ENCODE data around the gene COX19. TPM values are rescaled to one million over a fixed set of nuclear protein-coding genes. Genes with fewer than 3 reads are reported as not detected.
"Not testable (repeated sequence)": the region's sequence is repeated elsewhere in the genome, so short reads cannot be mapped to it uniquely, and the experiment has no call there.

The COX19 gene
- total RNA-seq, 4 donors from 2014 or later = 15.9 to 41.3 (median 24.7) TPM

DNA sequence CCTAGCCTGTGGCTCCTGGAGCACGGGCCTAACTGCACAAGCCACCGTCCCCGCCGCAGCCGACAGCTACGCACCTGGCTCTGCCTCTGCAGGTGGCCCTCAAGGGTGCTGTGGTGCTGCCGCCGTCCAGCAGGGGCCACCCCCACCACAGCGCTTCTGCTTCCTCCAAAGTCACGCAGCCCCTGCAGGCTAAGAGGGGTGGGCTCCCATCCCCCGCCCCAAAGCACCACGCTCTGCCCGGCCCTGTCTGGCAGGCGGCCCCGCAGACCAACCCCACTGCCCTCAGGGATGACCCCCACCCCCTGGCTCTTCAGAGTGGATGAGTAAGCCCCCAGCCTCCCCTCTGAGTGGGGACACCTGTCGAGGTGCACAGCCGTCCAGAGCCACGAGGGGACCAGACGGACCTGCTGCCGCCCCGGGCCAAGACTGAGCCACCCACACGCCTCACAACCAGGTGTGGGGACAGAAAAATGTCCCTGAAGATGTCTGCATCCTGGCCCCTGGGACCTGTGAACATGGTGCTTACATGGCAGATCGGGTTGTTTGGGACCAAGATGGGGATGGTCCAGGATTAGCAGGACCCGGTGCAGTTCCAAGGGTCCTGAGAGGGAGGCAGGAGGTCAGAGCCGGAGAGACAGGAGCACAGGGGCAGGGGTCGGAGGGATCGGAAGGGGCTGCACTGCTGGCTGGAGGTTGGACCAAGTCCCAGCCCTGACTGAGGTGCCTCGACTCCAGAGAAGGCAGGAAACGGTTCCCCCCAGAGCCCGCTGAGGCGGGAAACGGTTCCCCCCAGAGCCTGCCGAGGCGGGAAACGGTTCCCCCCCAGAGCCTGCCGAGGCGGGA is 11.9 kb downstream of the COX19 start:
- no peaks in the 10 kb centered on the region for H3K27me3 ChIP-seq
- H3K4me3 ChIP-seq = peak overlapping the region in 1 of 4 donors; percentile 12
- H3K27ac ChIP-seq = no peak overlapping the region
- TF ChIP-seq POLR2A (IDR thresholded peaks at IDR 0.05) (no peak), CTCF (IDR thresholded peaks at IDR 0.05) (peak in 2 of 6 experiments; percentile 22 to 41)
- peaks cover 0 to 20% (median 0%) of the 10 kb centered on the region in 3 donors for H3K36me3 ChIP-seq
- peak; percentile 48 to 66 (median 50) for DNase-seq
- H3K9me3 ChIP-seq = no peaks in the 10 kb centered on the region
- peaks cover 0 to 27% (median 15%) of the 10 kb centered on the region in 4 donors for H3K4me1 ChIP-seq

DNA sequence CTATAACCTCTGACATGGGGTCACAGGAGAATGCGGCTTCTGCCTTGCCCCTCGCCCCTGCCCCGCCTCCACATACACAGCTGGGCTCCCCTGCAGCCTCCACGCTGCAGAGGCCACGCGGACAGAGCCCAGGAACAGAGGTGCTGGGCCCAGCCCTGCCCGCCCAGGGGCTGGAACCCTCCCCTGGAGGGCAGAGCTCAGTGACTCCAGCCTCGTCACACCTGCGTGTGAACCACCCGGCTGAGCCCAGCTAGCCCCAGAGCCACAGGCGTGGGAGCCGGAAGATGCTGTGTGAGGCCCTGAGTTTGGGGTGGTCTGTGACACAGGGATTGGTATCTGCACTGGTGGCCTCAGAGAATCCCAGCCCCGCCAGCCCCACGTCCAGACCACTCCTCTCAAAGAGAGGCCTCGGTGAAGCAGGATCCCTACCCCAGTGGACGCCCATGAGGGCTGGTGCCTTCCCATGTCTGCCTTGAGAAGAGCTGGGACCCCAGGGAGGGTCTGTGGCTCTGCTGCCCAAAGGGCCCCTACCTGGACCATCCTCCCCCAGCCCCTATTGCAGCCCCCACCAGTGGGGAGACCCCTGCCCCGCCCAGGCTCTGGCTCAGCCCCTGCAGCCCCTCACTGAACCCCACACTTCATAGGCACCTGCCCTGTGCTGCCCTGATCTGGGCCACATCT is 12.8 kb downstream of the COX19 start:
- Histone ChIP-seq H3K27ac (no peak overlapping the region), H3K36me3 (peaks cover 0 to 11% (median 0%) of the 10 kb centered on the region in 3 donors), H3K4me3 (no peak overlapping the region), H3K9me3 (no peaks in the 10 kb centered on the region), H3K4me1 (peaks cover 0 to 27% (median 15%) of the 10 kb centered on the region in 4 donors), H3K27me3 (no peaks in the 10 kb centered on the region)
- DNase-seq = peak in 1 of 3 donors; percentile 45
- TF ChIP-seq POLR2A (IDR thresholded peaks at IDR 0.05) = no peak
- TF ChIP-seq CTCF (IDR thresholded peaks at IDR 0.05) = no peak

DNA sequence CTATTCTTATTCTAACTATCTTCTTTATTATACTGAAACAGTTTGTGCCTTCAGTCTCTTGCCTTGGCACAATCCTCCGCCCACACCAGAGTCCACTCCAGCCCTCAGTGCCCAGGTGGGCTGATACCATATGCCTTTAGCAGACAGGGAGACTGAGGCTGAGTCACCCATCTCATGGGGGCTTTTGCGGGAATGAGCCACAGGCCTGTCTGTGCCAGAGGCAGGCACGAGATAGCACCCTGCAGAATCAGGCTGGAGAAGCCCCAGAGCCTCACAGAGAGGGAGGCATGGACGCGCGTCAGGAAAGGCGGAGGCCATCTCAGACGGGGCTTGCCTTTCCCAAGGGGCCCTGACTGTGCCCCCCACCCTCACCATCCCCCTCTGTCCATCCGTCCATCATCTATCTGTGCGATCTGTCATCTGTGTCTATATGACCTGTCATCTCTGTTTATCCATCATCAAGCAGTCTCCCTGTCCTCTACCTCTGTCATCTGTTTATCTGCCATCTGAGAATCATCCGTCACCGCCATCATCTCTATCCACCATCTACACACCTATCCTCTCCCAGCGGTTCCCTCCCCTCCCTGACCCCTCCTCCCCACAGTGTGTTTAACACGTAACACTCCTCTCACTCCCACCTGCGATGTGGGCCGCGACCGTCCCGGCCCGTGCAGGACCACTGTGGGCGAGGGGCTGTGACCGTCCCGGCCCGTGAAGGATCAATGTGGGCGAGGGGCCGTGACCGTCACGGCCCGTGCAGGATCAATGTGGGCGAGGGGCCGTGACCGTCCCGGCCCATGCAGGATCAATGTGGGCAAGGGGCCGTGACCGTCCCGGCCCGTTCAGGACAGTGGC is 13.6 kb downstream of the COX19 start:
- H3K27ac ChIP-seq = no peak overlapping the region
- no peaks in the 10 kb centered on the region for H3K9me3 ChIP-seq
- H3K4me1 ChIP-seq = peaks cover 0 to 27% (median 15%) of the 10 kb centered on the region in 4 donors
- DNase-seq = peak in 1 of 3 donors; percentile 37
- no peak overlapping the region for H3K4me3 ChIP-seq
- H3K36me3 ChIP-seq = peaks cover 0 to 4% (median 0%) of the 10 kb centered on the region in 3 donors
- TF ChIP-seq CTCF (IDR thresholded peaks at IDR 0.05) (no peak), POLR2A (IDR thresholded peaks at IDR 0.05) (no peak)
- H3K27me3 ChIP-seq = no peaks in the 10 kb centered on the region

GRCh38 chr7:960972-961371 is 14.4 kb downstream of the COX19 start:
- H3K4me3 ChIP-seq, H3K9me3 ChIP-seq, H3K36me3 ChIP-seq, H3K27ac ChIP-seq, DNase-seq, H3K27me3 ChIP-seq: not testable (repeated sequence)
- H3K4me1 ChIP-seq = peaks cover 0 to 27% (median 15%) of the 10 kb centered on the region in 4 donors

DNA sequence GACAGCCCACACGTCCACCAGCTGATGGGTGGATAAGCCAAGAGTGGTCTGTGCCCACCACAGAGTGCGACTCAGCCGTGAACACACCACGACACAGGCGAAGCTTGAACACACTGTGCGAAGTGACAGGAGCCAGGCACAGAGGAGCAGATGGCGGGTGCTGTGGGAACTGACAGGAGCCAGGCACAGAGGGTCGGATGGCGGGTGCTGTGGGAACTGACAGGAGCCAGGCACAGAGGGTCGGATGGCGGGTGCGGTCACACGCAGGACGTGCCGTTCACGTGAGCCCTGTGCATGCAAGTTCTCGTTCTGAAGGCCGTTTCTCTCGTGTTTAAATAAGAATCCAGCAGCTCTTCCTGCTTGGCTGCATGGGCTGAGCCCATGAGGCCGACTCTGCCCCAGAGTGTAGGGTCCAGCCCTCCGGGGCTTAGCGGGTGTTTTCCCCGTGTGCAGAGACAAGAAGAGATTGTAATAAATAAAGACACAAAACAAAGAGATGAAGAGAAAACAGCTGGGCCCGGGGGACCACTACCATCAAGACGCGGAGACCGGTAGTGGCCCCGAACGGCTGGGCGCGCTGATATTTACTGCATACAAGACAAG is 15.0 kb downstream of the COX19 start:
- no peak overlapping the region for H3K4me3 ChIP-seq
- peaks cover 0 to 24% (median 15%) of the 10 kb centered on the region in 4 donors for H3K4me1 ChIP-seq

DNA sequence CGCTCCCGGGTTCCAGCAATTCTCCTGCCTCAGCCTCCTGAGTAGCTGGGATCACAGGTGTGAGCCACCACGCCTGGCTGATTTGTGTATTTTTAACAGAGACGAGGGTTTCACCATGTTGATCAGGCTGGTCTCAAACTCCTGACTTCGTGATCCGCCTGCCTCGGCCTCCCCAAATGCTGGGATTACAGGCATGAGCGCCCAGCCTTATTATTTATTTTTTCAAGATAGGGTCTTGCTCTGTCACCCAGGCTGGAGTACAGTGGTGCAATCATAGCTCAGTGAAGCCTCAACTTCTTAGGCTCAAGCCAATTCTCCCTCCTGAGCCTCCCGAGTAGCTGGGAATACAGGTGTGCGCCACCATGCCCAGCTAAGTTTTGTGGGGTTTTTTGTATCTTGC is 15.6 kb downstream of the COX19 start:
- not testable (repeated sequence) for H3K9me3 ChIP-seq, H3K27me3 ChIP-seq, H3K4me3 ChIP-seq, H3K27ac ChIP-seq, DNase-seq, H3K36me3 ChIP-seq
- peaks cover 0 to 22% (median 13%) of the 10 kb centered on the region in 4 donors for H3K4me1 ChIP-seq

More for the DNA sequence above, 15.0 kb downstream of the COX19 start:
- H3K27me3 ChIP-seq = no peaks in the 10 kb centered on the region
- DNase-seq = peak in 1 of 3 donors; percentile 22
- H3K9me3 ChIP-seq = no peaks in the 10 kb centered on the region
- no peak overlapping the region for H3K27ac ChIP-seq
- no peak for TF ChIP-seq CTCF (IDR thresholded peaks at IDR 0.05)
- TF ChIP-seq POLR2A (IDR thresholded peaks at IDR 0.05) = no peak
- no peaks in the 10 kb centered on the region for H3K36me3 ChIP-seq
